ENCODE data around the gene NCAPD2. TPM values are rescaled to one million over a fixed set of nuclear protein-coding genes. Genes with fewer than 3 reads are reported as not detected.
A peak's percentile ranks its signal among the peaks of the same experiment; 100 is the strongest.
"Not testable (repeated sequence)": the region's sequence is repeated elsewhere in the genome, so short reads cannot be mapped to it uniquely, and the experiment has no call there.

The NCAPD2 gene
- total RNA-seq, 2 donors from 2014 or later, result 35.9 to 94.1 TPM

- H3K27me3 ChIP-seq, result no peaks in the 10 kb centered on the region
- H3K36me3 ChIP-seq, result peaks cover 12% of the 10 kb centered on the region
- H3K4me3 ChIP-seq, result no peak overlapping the region
- no peak overlapping the region for H3K9ac ChIP-seq (ENCODE audit: low read depth in 2 of 2, low read length in 2 of 2)
- no peaks in the 10 kb centered on the region for H3K9me3 ChIP-seq
- intact Hi-C loops (cut with DNase I), result loop anchor here (5.0 kb wide), 1 partner anchor 141 kb away; no protein-coding TSS in a partner anchor
- no peak for DNase-seq
- no peak for TF ChIP-seq CTCF (IDR thresholded peaks at IDR 0.05)
- peaks cover 10% of the 10 kb centered on the region for H3K4me1 ChIP-seq
- H3K27ac ChIP-seq, result peak overlapping the region; percentile 32
Observed at GRCh38 chr12:6463216-6463615, 30.7 kb upstream of the NCAPD2 start.

DNA sequence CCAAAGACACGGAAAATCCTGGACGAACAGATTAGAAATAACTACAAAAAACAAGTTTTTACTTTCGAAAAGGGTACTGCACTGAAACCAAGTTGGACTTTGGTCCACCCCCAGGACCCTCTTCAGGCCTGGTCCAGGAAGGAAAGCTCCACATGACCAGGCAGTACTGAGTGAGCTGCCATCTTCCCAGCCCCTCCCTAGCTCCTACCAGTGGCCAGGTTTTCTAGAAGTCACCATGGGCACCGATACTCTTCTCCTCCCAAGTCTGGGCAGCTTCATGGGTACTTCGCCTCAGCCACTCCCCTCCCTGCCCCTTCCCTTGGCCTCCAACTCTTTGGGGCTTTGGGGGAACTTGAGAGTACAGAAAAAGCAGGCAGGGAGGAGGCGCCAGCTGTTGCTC, 30.0 kb upstream of the NCAPD2 start:
- no peak for TF ChIP-seq CTCF (IDR thresholded peaks at IDR 0.05)
- Histone ChIP-seq H3K27me3 (no peaks in the 10 kb centered on the region), H3K9me3 (no peaks in the 10 kb centered on the region), H3K27ac (peak overlapping the region; percentile 32), H3K4me1 (peaks cover 14% of the 10 kb centered on the region), H3K36me3 (peaks cover 8% of the 10 kb centered on the region), H3K9ac (ENCODE audit: low read depth in 2 of 2, low read length in 2 of 2) (peak overlapping the region in 1 of 2 donors; percentile 3), H3K4me3 (no peak overlapping the region)
- no peak for DNase-seq
- intact Hi-C loops (cut with DNase I), result loop anchor here (5.0 kb wide), 1 partner anchor 142 kb away; no protein-coding TSS in a partner anchor

DNA sequence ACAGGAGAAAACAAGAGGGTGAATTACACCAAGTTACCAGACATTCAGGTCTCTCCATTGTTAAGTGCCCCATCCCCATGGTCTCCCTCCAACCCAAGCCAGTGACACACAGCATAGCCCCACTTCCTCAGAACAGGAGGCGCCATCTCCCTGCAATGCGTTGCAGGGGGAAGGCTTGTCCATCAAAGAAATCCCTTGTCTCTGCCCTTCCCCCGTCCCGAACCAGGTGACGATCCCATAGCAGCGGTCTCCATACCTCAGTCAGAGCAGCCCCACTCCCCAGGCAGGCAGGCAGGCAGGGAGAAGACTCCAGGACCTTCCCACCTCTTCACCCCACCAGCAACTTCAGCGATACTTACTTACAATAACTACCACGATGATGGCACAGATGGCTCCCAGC, 29.4 kb upstream of the NCAPD2 start:
- Histone ChIP-seq H3K4me3 (no peak overlapping the region), H3K9ac (ENCODE audit: low read depth in 2 of 2, low read length in 2 of 2) (no peak overlapping the region), H3K9me3 (no peaks in the 10 kb centered on the region), H3K27ac (no peak overlapping the region), H3K4me1 (peaks cover 14% of the 10 kb centered on the region), H3K27me3 (no peaks in the 10 kb centered on the region), H3K36me3 (peaks cover 3% of the 10 kb centered on the region)
- intact Hi-C loops (cut with DNase I), result loop anchor here (5.0 kb wide), 1 partner anchor 142 kb away; no protein-coding TSS in a partner anchor
- no peak for TF ChIP-seq CTCF (IDR thresholded peaks at IDR 0.05)
- no peak for DNase-seq

- no peak overlapping the region for H3K4me3 ChIP-seq
- peak; percentile 78 for TF ChIP-seq CTCF (IDR thresholded peaks at IDR 0.05)
- H3K9ac ChIP-seq (ENCODE audit: low read depth in 2 of 2, low read length in 2 of 2), result no peak overlapping the region
- no peaks in the 10 kb centered on the region for H3K27me3 ChIP-seq
- H3K4me1 ChIP-seq, result peaks cover 14% of the 10 kb centered on the region
- no peaks in the 10 kb centered on the region for H3K9me3 ChIP-seq
- DNase-seq, result peak; percentile 77
- H3K36me3 ChIP-seq, result peaks cover 2% of the 10 kb centered on the region
- intact Hi-C loops (cut with DNase I), result loop anchor here (5.0 kb wide), 1 partner anchor 43 kb away; no protein-coding TSS in a partner anchor
- no peak overlapping the region for H3K27ac ChIP-seq
Observed at GRCh38 chr12:6465467-6466183, 28.3 kb upstream of the NCAPD2 start.

DNA sequence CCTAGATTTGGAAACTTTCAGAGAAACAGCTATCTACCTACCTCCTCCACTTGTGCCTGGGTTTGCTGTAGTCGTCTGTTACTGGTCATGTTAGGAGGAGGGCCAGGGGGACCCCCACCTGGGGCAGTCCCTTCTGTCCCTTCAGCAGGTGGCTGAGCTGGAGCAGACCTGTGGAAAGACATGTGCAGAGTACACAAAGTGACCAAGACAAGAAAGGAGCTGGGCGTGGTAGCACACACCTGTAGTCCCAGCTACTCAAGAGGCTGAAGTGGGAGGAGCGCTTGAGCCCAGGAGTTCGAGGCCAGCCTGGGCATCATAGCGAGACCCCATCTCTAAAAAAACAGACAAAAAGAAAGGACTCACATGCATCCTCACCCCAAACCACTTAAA, 27.7 kb upstream of the NCAPD2 start:
- no peaks in the 10 kb centered on the region for H3K9me3 ChIP-seq
- H3K9ac ChIP-seq (ENCODE audit: low read depth in 2 of 2, low read length in 2 of 2), result no peak overlapping the region
- no peak overlapping the region for H3K27ac ChIP-seq
- no peaks in the 10 kb centered on the region for H3K36me3 ChIP-seq
- peaks cover 14% of the 10 kb centered on the region for H3K4me1 ChIP-seq
- intact Hi-C loops (cut with DNase I), result loop anchor here (5.0 kb wide), 1 partner anchor 44 kb away; no protein-coding TSS in a partner anchor
- no peak for DNase-seq
- H3K27me3 ChIP-seq, result no peaks in the 10 kb centered on the region
- H3K4me3 ChIP-seq, result no peak overlapping the region
- TF ChIP-seq CTCF (IDR thresholded peaks at IDR 0.05), result no peak

- H3K27ac ChIP-seq; H3K9me3 ChIP-seq; H3K9ac ChIP-seq (ENCODE audit: low read depth in 2 of 2, low read length in 2 of 2); H3K4me3 ChIP-seq; H3K27me3 ChIP-seq; H3K36me3 ChIP-seq; DNase-seq: not testable (repeated sequence)
- peaks cover 14% of the 10 kb centered on the region for H3K4me1 ChIP-seq
- intact Hi-C loops (cut with DNase I), result loop anchor here (5.0 kb wide), 1 partner anchor 44 kb away; no protein-coding TSS in a partner anchor
Observed at GRCh38 chr12:6466751-6467150, 27.2 kb upstream of the NCAPD2 start.

GRCh38 chr12:6467571-6468282, 26.2 kb upstream of the NCAPD2 start:
- intact Hi-C loops (cut with DNase I), result loop anchor here (5.0 kb wide), 1 partner anchor 45 kb away; no protein-coding TSS in a partner anchor

More at GRCh38 chr12:6467571-6468282, 26.2 kb upstream of the NCAPD2 start:
- H3K27me3 ChIP-seq; DNase-seq; H3K9ac ChIP-seq (ENCODE audit: low read depth in 2 of 2, low read length in 2 of 2); H3K36me3 ChIP-seq; H3K9me3 ChIP-seq; H3K4me3 ChIP-seq: not testable (repeated sequence)
- H3K27ac ChIP-seq, result peak overlapping the region; percentile 13
- peaks cover 14% of the 10 kb centered on the region for H3K4me1 ChIP-seq
